Colon (tissue), 2 donors: Measurements from ENCODE around the gene RHBDD2.
"Not testable (repeated sequence)": the region's sequence is repeated elsewhere in the genome, so short reads cannot be mapped to it uniquely, and the experiment has no call there.

ENCODE experiments used
- FAIRE-seq: peaks from 2 replicates; lab custom pipeline; 2012; peaks lifted over from hg19 to GRCh38; lab: Jason Lieb, UNC
- donor health status: control.
- donor health status: control.

Gene RHBDD2

GRCh38 chr7:75866489-75867389 lies 12.1 kb upstream of the RHBDD2 start:
- FAIRE-seq: no peak

- FAIRE-seq: no peak
These were observed 11.5 kb upstream of the RHBDD2 start for GRCh38 chr7:75867390-75867717.

GRCh38 chr7:75868153-75868552 lies 10.7 kb upstream of the RHBDD2 start:
- no peak for FAIRE-seq

GRCh38 chr7:75869776-75870379 lies 9.0 kb upstream of the RHBDD2 start:
- FAIRE-seq: no peak

- FAIRE-seq: no peak
These were observed 8.2 kb upstream of the RHBDD2 start for GRCh38 chr7:75870557-75871161.

- no peak for FAIRE-seq
These were observed 6.6 kb upstream of the RHBDD2 start for GRCh38 chr7:75872073-75872782.

- FAIRE-seq: not testable (repeated sequence)
These were observed 4.7 kb upstream of the RHBDD2 start for GRCh38 chr7:75874180-75874579.

GRCh38 chr7:75875113-75876080 lies 3.4 kb upstream of the RHBDD2 start:
- no peak for FAIRE-seq

- no peak for FAIRE-seq
These were observed 2.5 kb upstream of the RHBDD2 start for GRCh38 chr7:75876126-75876881.

GRCh38 chr7:75878312-75878768 lies 494 bp upstream of the RHBDD2 start:
- no peak for FAIRE-seq

GRCh38 chr7:75879771-75880184 lies 944 bp downstream of the RHBDD2 start:
- FAIRE-seq: no peak

- no peak for FAIRE-seq
These were observed 1.4 kb downstream of the RHBDD2 start for GRCh38 chr7:75880242-75880641.

GRCh38 chr7:75881436-75882095 lies 2.7 kb downstream of the RHBDD2 start:
- no peak for FAIRE-seq

- not testable (repeated sequence) for FAIRE-seq
These were observed 4.5 kb downstream of the RHBDD2 start for GRCh38 chr7:75883265-75883824.

GRCh38 chr7:75884476-75884875 lies 5.6 kb downstream of the RHBDD2 start:
- FAIRE-seq: no peak

- FAIRE-seq: no peak
These were observed 6.2 kb downstream of the RHBDD2 start for GRCh38 chr7:75885036-75885435.

GRCh38 chr7:75887669-75888369 lies 9.0 kb downstream of the RHBDD2 start:
- FAIRE-seq: no peak

- FAIRE-seq: no peak
These were observed 9.8 kb downstream of the RHBDD2 start for GRCh38 chr7:75888464-75889222.
